HepG2 (cell line): ENCODE measurements around the gene SUPV3L1. TPM values are rescaled to one million over a fixed set of nuclear protein-coding genes. Genes with fewer than 3 reads are reported as not detected.

Experiments
- ATAC-seq: fragments of 200-7000 bp; cut with Tn5 transposase; 3 replicates; pipeline ENCODE4 v1.9.1; 2020; ENCODE audit warnings: mild to moderate bottlenecking, moderate library complexity
- BruUV-seq: library from RNA; stranded (reverse); fragments of 400-500 nt; replicated peaks from 2 replicates; lab custom pipeline; 2021; lab: Mats Ljungman, UMichigan
- CTCF ChIA-PET: fragments of 300-600 bp; formaldehyde crosslinking; extraction: SDS; loops from one replicate; lab custom pipeline; 2021; ENCODE audit warnings: low total read pairs, inconsistent platforms, low intra/inter-chr PET ratio; lab: Yijun Ruan, JAX
- POLR2A ChIA-PET: fragments of 350-600 bp; sonication (Branson Sonifier 250); formaldehyde crosslinking; loops from one replicate; lab custom pipeline; 2020; ENCODE audit warnings: antibody characterized with exemption, inconsistent platforms; lab: Yijun Ruan, JAX
- DNase-seq: peaks from one replicate; pipeline ENCODE4 v3.0.0-alpha.2; 2015; ENCODE audit warnings: low spot score
- FAIRE-seq: peaks from 3 replicates; lab custom pipeline; 2011; peaks lifted over from hg19 to GRCh38; lab: Jason Lieb, UNC
- H2AFZ ChIP-seq: one replicate; pipeline ENCODE4 v1.6.1; 2011; ENCODE audit warnings: low read length, inconsistent platforms
- H3K27ac ChIP-seq: fragments of 300-600 bp; 3 replicates; pipeline ENCODE4 v1.8.0; 2011; ENCODE audit warnings: mixed run types, mild to moderate bottlenecking, mixed read lengths, low read length, inconsistent platforms; ENCODE audit not compliant: insufficient read depth; ENCODE audit errors: extremely low read length
- H3K27me3 ChIP-seq, 2 experiments: fragments of 200-600 bp in 1 of 2; 2 replicates in 1 of 2; 3 replicates in 1 of 2; pipeline versions ENCODE4 v1.6.0 to v1.8.0; 2011; ENCODE audit warnings: low read length in 2 of 2, mild to moderate bottlenecking in 2 of 2, moderate library complexity in 2 of 2, inconsistent platforms in 1 of 2; ENCODE audit not compliant: insufficient read depth in 2 of 2, control insufficient read depth in 1 of 2
- H3K36me3 ChIP-seq, 2 experiments: fragments of 200-600 bp in 1 of 2; replicated peaks in 1 of 2; 2 replicates in 1 of 2; 3 replicates in 1 of 2; pipeline versions ENCODE4 v1.5.1 to v1.8.0; 2011; ENCODE audit warnings: low read length in 2 of 2, inconsistent platforms in 1 of 2; ENCODE audit not compliant: insufficient read depth in 2 of 2, control insufficient read depth in 1 of 2
- H3K4me1 ChIP-seq: 2 replicates; pipeline ENCODE4 v1.5.1; 2012; ENCODE audit warnings: low read length, inconsistent platforms; ENCODE audit not compliant: insufficient read depth
- H3K4me2 ChIP-seq: 2 replicates; pipeline ENCODE4 v1.6.0; 2011; ENCODE audit warnings: low read depth, low read length, inconsistent platforms
- H3K4me3 ChIP-seq, 3 experiments: fragments of 200-600 bp in 1 of 3; sonication (generic), shearing (Covaris generic) in 1 of 3; replicated peaks in 1 of 3; 2 replicates each; pipeline ENCODE4 v1.5.1; 2011 to 2016; ENCODE audit warnings: low read length in 3 of 3, inconsistent platforms in 2 of 3, low read depth in 2 of 3, mild to moderate bottlenecking in 2 of 3, control low read depth in 1 of 3, mixed read lengths in 1 of 3; ENCODE audit not compliant: insufficient read depth in 1 of 3
- H3K79me2 ChIP-seq: one replicate; pipeline ENCODE4 v1.6.1; 2011; ENCODE audit warnings: low read length, inconsistent platforms; ENCODE audit not compliant: insufficient read depth
- H3K9ac ChIP-seq: 2 replicates; pipeline ENCODE4 v1.6.0; 2011; ENCODE audit warnings: mild to moderate bottlenecking, low read depth, low read length, inconsistent platforms; ENCODE audit not compliant: insufficient read depth
- H3K9me3 ChIP-seq: 2 replicates; pipeline ENCODE4 v1.5.1; 2012; ENCODE audit warnings: mild to moderate bottlenecking, low read length
- H4K20me1 ChIP-seq: 2 replicates; pipeline ENCODE4 v1.6.0; 2011; ENCODE audit warnings: inconsistent platforms, mild to moderate bottlenecking, low read length, moderate library complexity; ENCODE audit not compliant: insufficient read depth
- DMTF1 ChIP-seq: sonication (generic); formaldehyde crosslinking; IDR thresholded peaks from 2 replicates; pipeline ENCODE4 v1.4.0; 2020; ENCODE audit warnings: mild to moderate bottlenecking, missing genetic modification reagents
- DPF2 ChIP-seq: sonication (generic); formaldehyde crosslinking; IDR thresholded peaks from 2 replicates; pipeline ENCODE4 v1.4.0; 2020; ENCODE audit warnings: mild to moderate bottlenecking, low read depth, missing genetic modification reagents, borderline replicate concordance
- EZH2 ChIP-seq: conservative IDR thresholded peaks from 2 replicates; pipeline ENCODE4 v1.6.1; 2012; ENCODE audit warnings: mild to moderate bottlenecking, low read depth, low read length, moderate library complexity
- HMGXB4 ChIP-seq, 2 experiments: sonication (generic) in 1 of 2; formaldehyde crosslinking in 1 of 2; IDR thresholded peaks; 2 replicates each; pipeline versions ENCODE4 v1.4.0 to v1.6.1; 2018 to 2020; ENCODE audit warnings: missing genetic modification reagents in 2 of 2, borderline replicate concordance in 1 of 2, low read depth in 1 of 2, mild to moderate bottlenecking in 1 of 2, missing biosample characterization in 1 of 2
- KDM5A ChIP-seq: fragments of 200-600 bp; sonication (generic); IDR thresholded peaks from 2 replicates; pipeline ENCODE4 v1.7.0; 2018; ENCODE audit warnings: antibody characterized with exemption, mild to moderate bottlenecking, low read length, borderline replicate concordance
- RARG ChIP-seq: sonication (generic); formaldehyde crosslinking; IDR thresholded peaks from 2 replicates; pipeline ENCODE4 v1.4.0; 2020; ENCODE audit warnings: low read depth, mild to moderate bottlenecking, missing genetic modification reagents
- THAP11 ChIP-seq: IDR thresholded peaks from 2 replicates; pipeline ENCODE4 v1.6.1; 2016; ENCODE audit warnings: missing biosample characterization, missing genetic modification reagents
- TRIM22 ChIP-seq: fragments of 450-650 bp; IDR thresholded peaks from 2 replicates; pipeline ENCODE4 v1.6.1; 2017
- ZFP1 ChIP-seq: IDR thresholded peaks from 2 replicates; pipeline ENCODE4 v1.6.1; 2016
- ZGPAT ChIP-seq: IDR thresholded peaks from 2 replicates; pipeline ENCODE4 v1.6.1; 2016; ENCODE audit warnings: mild to moderate bottlenecking
- ZNF136 ChIP-seq: sonication (generic); formaldehyde crosslinking; IDR thresholded peaks from 2 replicates; pipeline ENCODE4 v1.8.1; 2022; ENCODE audit warnings: low read depth, mild to moderate bottlenecking, moderate library complexity, missing genetic modification reagents
- ZNF18 ChIP-seq: sonication (generic); formaldehyde crosslinking; IDR thresholded peaks from 2 replicates; pipeline ENCODE4 v1.8.0; 2022; ENCODE audit warnings: mild to moderate bottlenecking, missing genetic modification reagents; ENCODE audit not compliant: insufficient replicate concordance
- ZNF607 ChIP-seq: sonication (generic); formaldehyde crosslinking; IDR thresholded peaks from 2 replicates; pipeline ENCODE4 v1.5.1; 2020; ENCODE audit warnings: missing genetic modification reagents, mild to moderate bottlenecking, borderline replicate concordance
- ZNF850 ChIP-seq: sonication (generic); formaldehyde crosslinking; conservative IDR thresholded peaks from 2 replicates; pipeline ENCODE4 v1.9.0; 2021; ENCODE audit warnings: mild to moderate bottlenecking, missing genetic modification reagents
- WGBS: methylation state at CpG from one replicate; pipeline ENCODE4 v1.1.6; 2017; ENCODE audit warnings: low lambda C conversion rate; 5-methylcytosine and 5-hydroxymethylcytosine counted together
- in situ Hi-C: cut with HindIII; loops from 2 replicates; pipeline ENCODE4 v1.10.0; 2017; ENCODE audit warnings: low pct_unique_long_range_greater_than_20kb; ENCODE audit not compliant: extremely low pct_ligation_motif_present
- intact Hi-C: fragments of 100-400 bp; cut with micrococcal nuclease; formaldehyde crosslinking; loops from one replicate; pipeline ENCODE4 v1.10.0; 2022; ENCODE audit not compliant: unreplicated experiment
- polyA plus RNA-seq, 8 experiments: library from polyadenylated mRNA; depleted of rRNA in 3 of 8; stranded (reverse) in 7 of 8; unstranded in 1 of 8; fragments of >200 nt; fragmentation: Illumina TruSeq in 4 of 8; extraction: Trizol in 4 of 8; gene quantifications; 2 replicates each; pipeline versions ENCODE4 v1.2.1 to v1.2.3, GENCODE V29; 2011 to 2016; ENCODE audit warnings: low read depth in 4 of 8, missing spikeins in 1 of 8, mixed read lengths in 1 of 8; ENCODE audit not compliant: insufficient read depth in 1 of 8
- total RNA-seq, 5 experiments: library from RNA; depleted of rRNA; stranded (reverse); fragments of >200 nt; fragmentation: Illumina TruSeq; extraction: Trizol; gene quantifications; 2 replicates each; pipeline ENCODE4 v1.2.3, GENCODE V29; 2016; ENCODE audit warnings: low read depth in 1 of 5

The SUPV3L1 gene
- total and polyA plus RNA-seq, 2 of the 13 experiments (the other 11 are each of a cell fraction or from before 2014, with no cell fraction given) = 28.8 to 45.7 TPM

GRCh38 chr10:69246036-69246435 lies 66.0 kb downstream of the SUPV3L1 start:
- Histone ChIP-seq H4K20me1 (no peaks in the 10 kb centered on the region), H3K4me3 (no peak overlapping the region), H2AFZ (no peak overlapping the region), H3K27ac (no peak overlapping the region), H3K9ac (no peak overlapping the region), H3K9me3 (no peaks in the 10 kb centered on the region), H3K79me2 (no peaks in the 10 kb centered on the region), H3K36me3 (peaks cover 4 to 16% of the 10 kb centered on the region in 2 experiments; a peak in 3 of 5 replicates), H3K4me1 (no peaks in the 10 kb centered on the region), H3K27me3 (no peaks in the 10 kb centered on the region), H3K4me2 (no peak overlapping the region)
- no TSS peak for BruUV-seq
- POLR2A ChIA-PET = no interaction called here
- in situ Hi-C loops (no loop called here), intact Hi-C loops (no loop called here)
- ATAC-seq = no peak
- no peak for DNase-seq
- CTCF ChIA-PET = no interaction called here
- WGBS = 96% methylated on average over 5 of the region's 5 CpGs
- FAIRE-seq = no peak
- TF ChIP-seq ZNF850 (CRISPR knock-in tag) = no peak
- TF ChIP-seq THAP11 (CRISPR knock-in tag) = no peak
- no peak for TF ChIP-seq ZNF136
- TF ChIP-seq RARG (CRISPR knock-in tag) = no peak
- TF ChIP-seq DPF2 (CRISPR knock-in tag) = no peak
- TF ChIP-seq EZH2 = no peak
- no peak for TF ChIP-seq ZGPAT (CRISPR knock-in tag)
- TF ChIP-seq TRIM22 = no peak
- TF ChIP-seq KDM5A = no peak
- TF ChIP-seq HMGXB4 (CRISPR knock-in tag; IDR thresholded peaks at IDR 0.05; ENCODE audit: borderline replicate concordance in 1 of 2, low read depth in 1 of 2) = no peak
- no peak for TF ChIP-seq ZNF18 (CRISPR knock-in tag)
- TF ChIP-seq ZNF607 (CRISPR knock-in tag) = no peak
- TF ChIP-seq DMTF1 = no peak
- TF ChIP-seq ZFP1 (CRISPR knock-in tag) = no peak
